Suppressor macrophage treated with lipopolysaccharide for 4 hours (primary cell): Measurements from ENCODE around the gene DCHS1.
"Not testable (repeated sequence)": the region's sequence is repeated elsewhere in the genome, so short reads cannot be mapped to it uniquely, and the experiment has no call there.

ENCODE experiments used
- DNase-seq: peaks from one replicate; pipeline ENCODE4 v3.0.0-alpha.2; 2020

The DCHS1 gene, protein sequence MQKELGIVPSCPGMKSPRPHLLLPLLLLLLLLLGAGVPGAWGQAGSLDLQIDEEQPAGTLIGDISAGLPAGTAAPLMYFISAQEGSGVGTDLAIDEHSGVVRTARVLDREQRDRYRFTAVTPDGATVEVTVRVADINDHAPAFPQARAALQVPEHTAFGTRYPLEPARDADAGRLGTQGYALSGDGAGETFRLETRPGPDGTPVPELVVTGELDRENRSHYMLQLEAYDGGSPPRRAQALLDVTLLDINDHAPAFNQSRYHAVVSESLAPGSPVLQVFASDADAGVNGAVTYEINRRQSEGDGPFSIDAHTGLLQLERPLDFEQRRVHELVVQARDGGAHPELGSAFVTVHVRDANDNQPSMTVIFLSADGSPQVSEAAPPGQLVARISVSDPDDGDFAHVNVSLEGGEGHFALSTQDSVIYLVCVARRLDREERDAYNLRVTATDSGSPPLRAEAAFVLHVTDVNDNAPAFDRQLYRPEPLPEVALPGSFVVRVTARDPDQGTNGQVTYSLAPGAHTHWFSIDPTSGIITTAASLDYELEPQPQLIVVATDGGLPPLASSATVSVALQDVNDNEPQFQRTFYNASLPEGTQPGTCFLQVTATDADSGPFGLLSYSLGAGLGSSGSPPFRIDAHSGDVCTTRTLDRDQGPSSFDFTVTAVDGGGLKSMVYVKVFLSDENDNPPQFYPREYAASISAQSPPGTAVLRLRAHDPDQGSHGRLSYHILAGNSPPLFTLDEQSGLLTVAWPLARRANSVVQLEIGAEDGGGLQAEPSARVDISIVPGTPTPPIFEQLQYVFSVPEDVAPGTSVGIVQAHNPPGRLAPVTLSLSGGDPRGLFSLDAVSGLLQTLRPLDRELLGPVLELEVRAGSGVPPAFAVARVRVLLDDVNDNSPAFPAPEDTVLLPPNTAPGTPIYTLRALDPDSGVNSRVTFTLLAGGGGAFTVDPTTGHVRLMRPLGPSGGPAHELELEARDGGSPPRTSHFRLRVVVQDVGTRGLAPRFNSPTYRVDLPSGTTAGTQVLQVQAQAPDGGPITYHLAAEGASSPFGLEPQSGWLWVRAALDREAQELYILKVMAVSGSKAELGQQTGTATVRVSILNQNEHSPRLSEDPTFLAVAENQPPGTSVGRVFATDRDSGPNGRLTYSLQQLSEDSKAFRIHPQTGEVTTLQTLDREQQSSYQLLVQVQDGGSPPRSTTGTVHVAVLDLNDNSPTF (N-terminal part only)

DNA sequence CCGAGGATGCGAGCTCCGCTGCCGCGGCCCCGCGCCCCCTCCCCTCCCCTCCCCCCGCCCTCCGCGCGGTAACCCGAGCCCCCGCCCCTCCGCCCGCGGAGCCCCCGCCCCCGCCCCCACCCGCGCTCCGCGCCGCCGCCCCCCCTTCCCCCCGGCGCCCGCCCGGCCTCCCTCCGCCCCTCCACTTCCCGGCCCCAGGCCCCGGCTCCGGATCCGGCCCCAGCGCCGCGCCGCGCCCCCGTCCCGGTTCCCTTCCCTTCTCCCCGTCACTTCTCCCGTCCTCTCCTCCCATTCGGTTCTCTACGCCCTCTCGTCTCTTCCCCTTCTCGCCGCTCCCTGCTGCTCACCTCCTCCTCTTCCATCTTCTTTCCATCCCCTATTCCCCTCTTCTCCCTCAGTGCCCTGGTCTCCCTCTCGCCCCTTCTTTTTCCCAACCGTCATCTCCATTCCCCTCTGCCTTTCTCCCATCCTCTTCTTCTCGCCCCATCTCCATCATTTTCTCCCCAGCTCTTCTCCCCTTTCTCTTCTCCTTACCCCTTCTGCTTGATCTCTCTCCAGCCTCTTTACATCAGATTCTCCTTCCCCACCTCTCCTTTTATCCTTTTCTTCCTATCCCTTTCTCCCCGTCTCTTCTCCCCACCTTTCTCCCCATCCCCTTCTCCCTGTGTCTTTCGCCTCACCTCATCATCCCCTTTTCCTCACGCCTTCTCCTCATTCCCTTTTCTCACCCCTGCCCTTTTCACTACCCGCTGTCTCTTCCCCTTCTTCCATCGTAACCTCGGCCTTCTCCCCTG, at the start of gene DCHS1:
TSS of gene DCHS1 (minus strand) at position 20 of the 794 bp plus-strand sequence. CDS start 14,196 bp downstream, outside the sequence.
- DNase-seq = no peak

DNA sequence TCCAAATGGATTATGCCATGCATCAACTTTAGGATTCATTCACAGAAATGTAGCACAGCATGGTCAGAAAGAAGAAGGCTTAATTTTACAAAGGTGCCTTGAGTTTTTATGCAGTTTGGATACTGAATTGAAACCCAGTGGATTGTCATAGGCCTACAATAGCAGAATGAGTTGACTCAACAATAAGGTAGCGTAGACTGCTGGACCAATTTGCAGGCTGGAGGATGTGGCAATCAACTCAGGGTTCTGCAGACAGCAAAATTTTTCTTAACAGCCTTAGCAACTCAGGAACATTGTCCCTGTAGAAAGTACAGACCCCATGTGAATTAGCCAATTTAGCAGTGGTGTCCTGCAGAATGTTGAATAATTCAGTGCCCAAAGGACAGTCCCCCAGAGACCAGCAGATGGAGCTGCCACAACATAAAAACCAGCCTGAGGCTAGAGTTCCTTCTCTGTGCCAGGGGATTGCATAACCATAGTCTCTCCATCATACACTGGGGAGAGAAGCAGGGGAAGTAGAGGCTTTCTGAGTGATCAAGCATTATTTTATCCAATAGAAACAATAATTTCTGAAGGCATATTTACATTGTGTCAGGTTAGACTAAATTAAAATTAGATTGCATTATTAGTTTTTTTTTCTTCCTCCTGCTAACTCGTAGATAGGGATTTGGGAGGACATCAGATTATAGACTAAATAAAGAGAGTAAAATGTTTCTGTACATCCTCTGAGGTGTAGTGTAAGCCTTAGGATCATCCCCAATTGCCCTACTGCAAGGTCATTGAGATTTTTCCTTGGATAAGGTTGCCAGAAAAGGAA, 47.8 kb upstream of the DCHS1 start:
- DNase-seq = peak; percentile 89

DNA sequence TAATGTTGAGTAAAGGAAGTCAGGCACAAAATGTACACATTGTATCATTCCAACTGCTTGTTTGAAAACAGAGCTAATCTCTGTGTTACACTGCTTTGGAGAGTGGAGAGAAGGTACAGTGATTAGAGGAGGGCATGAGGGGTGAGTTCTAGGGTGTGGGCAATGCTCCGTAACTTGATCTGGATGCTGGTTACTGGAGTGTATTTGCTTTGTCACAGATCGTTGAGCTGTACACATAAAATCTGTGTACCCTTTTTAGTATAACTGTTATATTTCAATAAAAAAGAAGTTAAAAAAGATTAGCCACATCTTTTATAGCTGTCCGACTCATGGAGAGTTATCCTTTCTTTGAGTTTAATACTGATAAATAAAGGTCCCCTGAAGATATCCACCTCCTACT, 46.3 kb upstream of the DCHS1 start:
- not testable (repeated sequence) for DNase-seq

DNA sequence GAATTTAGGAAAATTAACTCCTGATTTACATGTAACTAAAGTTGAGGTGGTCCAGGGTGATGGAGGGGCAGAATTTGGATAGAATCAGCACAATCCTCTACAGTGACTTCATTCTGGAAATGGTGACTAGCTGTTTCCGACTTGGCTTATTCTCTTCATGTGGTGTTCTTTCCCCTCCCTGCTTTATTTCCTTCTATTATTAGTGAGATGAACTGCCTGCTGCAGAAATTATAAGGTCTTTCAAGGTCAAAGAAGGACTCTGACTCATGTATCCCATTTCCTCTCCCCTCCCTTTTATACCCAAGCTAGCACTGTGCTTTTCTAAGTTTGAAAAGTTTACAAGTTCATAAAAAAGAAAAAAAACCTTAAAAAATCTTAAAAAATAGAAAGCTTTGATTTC, 39.8 kb upstream of the DCHS1 start:
- peak; percentile 35 for DNase-seq

DNA sequence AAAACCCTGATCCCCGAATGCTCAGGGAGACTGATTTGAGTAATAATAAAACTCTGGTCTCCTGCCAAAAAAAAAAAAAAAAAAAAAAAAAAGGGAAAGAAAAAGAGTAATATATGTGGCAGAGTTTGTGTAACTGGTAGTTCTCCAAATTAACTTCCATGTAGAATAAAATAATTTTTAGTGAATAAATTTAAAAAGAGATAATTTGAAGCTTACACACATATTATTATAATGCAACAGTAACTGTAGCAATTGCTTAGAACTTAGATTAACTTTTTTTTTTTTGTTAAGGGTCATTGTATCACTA, 38.6 kb upstream of the DCHS1 start:
- DNase-seq = no peak

DNA sequence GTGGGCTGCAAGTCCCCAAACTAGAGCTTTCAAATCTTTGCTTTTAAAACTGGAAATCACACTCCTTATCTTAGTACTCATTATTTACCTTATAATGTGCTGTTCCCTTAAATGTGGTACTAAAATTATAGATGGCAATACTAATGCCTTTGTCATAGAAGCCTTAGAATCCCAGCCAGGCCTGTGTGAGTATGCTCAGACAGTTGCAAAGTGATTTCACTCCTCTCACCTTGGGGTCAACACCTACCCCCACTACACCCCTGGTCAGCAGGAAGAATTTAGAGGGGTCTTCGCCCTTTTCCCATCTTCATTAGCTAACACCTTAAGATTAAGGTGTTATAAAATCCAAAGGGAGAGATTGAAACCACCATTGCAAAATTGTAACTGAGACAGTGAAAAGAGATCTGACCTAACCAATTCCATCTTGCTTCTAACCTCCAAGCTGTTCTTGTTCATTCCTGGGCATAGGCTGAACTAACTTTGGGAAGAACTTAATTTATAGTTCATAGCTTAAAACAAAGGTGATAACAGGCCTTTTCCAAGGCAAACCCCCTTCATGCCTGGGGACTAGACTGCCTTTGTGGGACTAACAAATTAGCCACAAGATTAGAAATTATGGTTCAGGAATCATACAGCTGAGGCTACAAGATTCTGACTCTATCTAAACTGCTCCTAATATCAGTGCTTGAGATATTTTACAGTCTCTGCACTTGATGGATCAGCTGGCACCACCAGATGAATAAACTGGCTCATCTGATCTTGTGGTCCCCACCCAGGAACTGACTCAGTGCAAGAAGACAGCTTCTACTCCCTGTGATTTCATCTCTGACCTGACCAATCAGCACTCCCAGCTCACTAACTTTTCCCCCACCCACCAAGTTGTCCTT, 38.0 kb upstream of the DCHS1 start:
- peak; percentile 90 for DNase-seq

DNA sequence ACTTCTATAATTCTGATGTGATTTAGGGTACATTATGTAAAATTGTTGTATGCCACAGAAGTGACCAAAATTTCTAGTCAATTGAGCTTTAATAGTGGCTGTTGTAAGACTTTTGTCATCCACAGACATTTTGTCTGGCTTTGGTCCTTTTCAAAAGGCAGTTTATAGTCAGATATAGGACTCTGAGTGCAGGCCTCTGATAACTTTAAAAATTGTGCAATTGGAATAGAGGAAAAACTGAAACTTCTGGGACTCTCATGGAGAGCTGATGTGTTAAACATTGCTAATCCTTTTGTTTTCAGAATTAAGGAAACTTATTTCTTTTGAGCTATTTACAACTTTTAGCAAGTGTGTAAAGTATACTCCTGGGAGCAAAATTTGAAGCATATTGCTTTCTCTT, 36.5 kb upstream of the DCHS1 start:
- DNase-seq = peak; percentile 21

DNA sequence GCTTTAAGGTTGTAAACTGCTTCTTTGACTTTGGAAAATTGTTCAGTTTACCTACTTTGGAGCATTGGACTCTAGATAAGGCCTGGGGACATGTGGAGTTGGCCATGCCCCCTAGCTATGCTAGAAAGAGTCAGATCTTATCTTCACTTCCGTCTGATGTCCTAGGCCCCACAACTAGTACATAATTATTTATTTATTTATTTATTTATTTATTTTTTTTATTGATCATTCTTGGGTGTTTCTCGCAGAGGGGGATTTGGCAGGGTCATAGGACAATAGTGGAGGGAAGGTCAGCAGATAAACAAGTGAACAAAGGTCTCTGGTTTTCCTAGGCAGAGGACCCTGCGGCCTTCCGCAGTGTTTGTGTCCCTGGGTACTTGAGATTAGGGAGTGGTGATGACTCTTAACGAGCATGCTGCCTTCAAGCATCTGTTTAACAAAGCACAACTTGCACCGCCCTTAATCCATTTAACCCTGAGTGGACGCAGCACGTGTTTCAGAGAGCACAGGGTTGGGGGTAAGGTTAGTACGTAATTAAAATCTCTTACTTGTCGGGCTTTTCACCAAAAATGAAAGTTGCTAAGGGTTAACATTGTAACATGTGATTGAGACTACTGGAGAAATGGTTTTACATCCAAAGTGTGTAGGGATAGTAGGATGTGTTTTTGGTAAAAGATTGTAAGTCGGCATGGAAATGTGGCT, 35.0 kb upstream of the DCHS1 start:
- DNase-seq = not testable (repeated sequence)

DNA sequence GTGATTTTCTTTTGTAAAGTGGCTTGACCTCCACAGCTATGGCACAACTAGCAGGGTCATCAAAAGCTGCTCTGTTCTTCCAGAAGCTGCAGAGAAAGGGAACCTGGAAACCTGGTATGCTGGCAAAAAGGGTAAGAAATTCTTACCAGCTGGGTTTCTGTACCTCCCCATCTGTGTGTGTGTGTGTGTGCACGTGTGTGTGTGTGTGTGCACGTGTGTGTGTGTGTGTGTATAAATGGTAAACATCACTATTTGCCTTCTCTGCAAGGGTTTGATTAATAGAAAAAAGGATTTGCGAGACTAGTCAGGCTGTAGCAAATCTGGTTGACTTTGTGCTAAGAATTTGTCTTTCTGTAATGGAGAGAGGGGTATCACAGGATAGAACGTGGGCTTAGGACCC, 32.3 kb upstream of the DCHS1 start:
- DNase-seq = no peak

DNA sequence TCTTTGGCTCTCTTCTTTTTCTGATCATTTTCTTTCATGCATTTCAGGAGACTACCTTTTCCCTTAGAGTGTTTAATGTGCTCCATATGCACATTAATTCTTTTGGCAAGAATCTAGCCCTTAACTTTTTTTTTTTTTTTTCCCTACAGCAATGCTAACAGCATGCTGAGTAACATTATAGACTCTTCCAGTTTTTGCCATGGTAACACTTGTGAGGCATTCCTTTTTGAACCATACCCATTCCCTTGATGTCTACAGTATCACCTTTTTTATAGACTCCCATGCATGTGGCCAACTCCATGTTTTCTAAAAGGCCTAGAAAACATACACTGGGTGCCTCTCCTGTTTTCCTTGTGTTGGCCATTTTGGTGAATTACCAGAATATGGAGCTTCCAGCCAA, 30.4 kb upstream of the DCHS1 start:
- DNase-seq = no peak

DNA sequence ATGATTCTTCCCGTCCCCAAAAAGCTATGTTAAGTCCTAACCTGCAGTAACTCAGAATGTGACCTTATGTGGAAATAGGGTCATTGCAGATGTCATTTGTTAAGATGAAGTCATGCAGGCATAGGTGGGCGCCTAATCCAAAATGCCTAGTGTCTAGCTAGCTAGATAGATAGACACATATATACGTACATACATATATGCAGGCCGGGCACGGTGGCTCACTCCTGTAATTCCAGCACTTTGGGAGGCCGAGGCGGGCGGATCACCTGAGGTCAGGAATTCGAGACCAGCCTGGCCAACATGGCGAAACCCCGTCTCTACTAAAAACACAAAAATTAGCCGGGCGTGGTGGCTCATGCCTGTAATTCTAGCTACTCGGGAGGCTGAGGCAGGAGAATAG, 28.5 kb upstream of the DCHS1 start:
- DNase-seq = peak; percentile 9

DNA sequence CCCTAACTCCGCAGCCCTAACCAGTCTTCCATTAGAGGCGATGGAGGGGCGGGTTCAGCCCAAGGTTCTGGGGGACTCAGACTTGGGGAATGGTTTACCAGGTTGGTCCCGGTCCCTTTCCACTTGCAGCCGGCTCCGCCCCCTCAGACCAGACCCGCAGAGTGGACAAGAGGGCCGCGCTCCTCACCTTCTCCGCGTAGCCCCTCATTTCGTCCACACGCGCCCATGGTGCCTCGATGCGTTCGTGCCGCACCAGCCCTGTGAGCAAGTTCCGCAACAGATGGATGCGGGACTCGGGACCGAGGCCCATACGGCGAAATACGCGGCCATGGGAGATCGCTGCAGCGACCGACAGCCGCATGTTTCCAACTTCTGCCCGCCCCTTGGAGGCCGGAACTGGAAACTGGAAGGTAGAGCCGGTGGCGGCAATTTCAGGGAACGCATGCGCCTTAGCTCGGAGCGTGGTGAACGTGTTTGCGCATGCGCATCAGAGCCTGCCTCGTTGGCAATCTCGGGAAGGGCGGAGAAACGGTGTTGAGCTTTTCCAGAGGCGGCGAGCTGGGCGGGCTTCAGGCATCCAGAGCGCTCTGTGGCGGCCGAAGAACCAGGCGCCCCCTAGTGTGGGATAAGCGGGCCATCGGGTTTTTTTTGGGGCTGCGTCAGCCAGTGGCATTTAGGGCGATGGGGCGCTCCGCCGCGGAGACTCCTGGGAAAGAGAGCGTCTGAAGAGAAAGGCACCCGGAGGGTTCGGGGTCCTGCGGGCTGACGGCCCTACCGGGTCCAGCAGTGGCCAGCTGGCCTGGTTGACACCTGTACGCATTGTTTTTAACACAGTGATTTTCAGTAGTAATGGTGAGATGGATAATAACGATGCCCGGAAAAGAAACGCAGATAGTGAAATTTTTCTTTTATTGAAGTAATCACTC, 27.6 kb upstream of the DCHS1 start, which contains the start of gene MRPL17:
TSS of gene MRPL17 (minus strand) at position 405 of the 926 bp plus-strand sequence. CDS start at position 361, 44 bp downstream.
- peak; percentile 100 for DNase-seq

DNA sequence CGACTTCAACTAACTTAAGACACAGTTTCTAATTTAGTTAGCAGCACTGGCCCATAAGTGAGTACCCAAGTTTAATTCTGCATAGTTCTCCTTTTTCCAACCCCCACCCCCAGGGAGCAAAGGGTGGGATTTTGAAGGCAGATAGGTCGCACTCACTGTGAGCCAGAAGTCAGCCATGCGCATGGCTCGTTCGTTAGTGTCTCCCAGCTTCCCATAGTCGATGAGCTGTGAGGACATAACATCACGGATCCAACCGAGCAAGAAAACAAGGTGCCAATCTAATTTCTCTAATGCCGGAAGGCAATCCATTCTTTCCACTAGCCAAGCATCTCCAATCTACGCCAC, 27.0 kb upstream of the DCHS1 start:
- DNase-seq = peak; percentile 22

DNA sequence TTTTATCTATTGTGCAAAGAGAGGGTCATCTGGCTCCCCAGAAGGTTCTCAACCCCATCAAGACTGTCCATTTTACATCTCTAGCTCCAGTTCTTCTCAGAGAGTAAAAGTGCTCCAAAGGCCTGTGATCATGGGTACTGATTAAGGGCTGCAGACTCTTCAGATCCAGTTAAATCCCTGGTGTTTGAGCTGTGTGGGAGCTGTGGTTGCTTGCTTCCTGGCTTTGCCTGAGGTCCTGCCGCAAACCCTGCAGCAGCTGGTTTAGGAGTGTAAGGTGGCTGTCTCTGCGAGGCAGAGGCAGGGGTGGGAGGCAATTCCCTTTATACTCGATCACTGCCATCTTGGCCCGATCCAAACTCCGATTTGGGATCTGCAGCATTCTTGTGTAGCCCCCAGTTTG, 26.3 kb upstream of the DCHS1 start:
- DNase-seq = peak; percentile 10

DNA sequence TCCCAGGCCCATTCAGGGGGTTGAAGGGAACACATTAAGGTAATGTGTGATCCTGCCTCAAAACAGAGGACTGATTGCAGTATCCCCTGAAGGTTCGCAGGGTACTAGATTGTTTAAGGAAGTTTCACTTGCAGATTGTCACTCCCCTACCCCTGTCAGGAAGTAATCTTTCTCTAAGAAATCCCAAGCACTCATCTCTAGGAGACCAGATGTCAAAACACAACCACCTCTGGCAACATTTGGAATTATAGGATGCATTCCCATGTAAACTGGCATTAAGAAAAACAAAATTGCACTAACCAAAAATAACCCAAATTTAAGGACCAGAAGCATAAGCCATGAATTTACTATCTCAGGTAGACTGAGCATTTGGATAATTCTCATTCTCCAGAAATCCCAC, 25.9 kb upstream of the DCHS1 start:
- DNase-seq = no peak

DNA sequence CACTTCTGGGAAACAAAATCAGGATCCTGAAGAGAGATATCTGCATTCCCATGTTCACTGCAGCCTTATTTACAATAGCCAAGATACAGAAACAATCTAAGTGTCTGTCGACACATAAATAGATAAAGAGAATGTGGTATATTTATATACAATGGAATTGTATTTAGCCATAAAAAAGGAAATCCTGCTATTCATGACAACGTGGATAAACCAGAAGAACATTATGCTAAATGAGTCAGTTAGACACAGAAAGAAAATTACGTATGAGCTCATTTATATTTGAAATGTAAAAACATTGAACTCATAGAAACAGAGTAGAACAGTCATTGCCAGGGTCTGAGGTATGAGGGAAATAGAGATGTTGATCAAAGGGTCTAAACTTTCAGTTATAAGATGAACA, 21.4 kb upstream of the DCHS1 start:
- DNase-seq = no peak

DNA sequence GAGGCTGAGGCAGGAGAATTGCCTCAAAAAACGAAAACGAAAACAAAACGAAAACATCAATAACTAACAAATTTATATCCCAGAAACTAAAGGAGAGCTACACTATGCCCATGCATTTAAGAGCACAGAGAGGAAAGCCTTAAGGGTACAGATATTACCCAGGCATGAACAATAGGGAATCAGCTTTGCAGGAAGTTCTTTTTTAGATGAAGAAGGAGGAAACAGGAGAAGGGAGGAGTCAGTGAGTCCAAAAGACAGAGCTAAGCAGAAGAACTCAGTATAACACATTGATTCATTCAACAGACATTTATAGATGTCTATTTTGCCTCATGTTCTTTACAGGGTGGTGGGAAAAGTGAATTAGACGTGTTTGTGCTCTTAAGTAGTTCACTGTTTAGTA, 19.3 kb upstream of the DCHS1 start:
- DNase-seq = no peak

DNA sequence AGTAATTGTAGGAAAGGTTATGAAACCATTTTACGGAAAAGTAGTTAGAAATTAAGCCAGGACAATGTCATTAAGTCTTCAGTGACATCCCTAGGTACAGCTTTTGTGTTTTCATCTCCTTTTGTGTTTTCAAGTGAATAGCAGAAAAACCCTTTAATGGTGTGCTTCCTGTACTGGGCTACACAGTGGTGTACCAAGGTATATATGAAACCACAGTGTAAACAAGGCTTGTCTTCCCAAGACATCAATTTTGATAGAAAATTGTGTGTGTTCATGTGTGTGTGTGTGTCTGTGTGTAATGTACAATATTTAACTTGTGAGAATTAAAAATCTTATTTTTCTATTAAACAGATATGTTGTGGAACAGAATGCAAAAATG, 18.6 kb upstream of the DCHS1 start:
- DNase-seq = no peak
